Urothelium cell line (cell line): ENCODE data around the gene MUC5AC.
"Not testable (repeated sequence)": the region's sequence is repeated elsewhere in the genome, so short reads cannot be mapped to it uniquely, and the experiment has no call there.

Source experiments
- DNase-seq: peaks from one replicate; pipeline ENCODE4 v3.0.0; 2011; ENCODE audit warnings: low spot score, mixed read lengths
- FAIRE-seq: peaks from 2 replicates; lab custom pipeline; 2011; peaks lifted over from hg19 to GRCh38; lab: Jason Lieb, UNC

The MUC5AC gene

DNA sequence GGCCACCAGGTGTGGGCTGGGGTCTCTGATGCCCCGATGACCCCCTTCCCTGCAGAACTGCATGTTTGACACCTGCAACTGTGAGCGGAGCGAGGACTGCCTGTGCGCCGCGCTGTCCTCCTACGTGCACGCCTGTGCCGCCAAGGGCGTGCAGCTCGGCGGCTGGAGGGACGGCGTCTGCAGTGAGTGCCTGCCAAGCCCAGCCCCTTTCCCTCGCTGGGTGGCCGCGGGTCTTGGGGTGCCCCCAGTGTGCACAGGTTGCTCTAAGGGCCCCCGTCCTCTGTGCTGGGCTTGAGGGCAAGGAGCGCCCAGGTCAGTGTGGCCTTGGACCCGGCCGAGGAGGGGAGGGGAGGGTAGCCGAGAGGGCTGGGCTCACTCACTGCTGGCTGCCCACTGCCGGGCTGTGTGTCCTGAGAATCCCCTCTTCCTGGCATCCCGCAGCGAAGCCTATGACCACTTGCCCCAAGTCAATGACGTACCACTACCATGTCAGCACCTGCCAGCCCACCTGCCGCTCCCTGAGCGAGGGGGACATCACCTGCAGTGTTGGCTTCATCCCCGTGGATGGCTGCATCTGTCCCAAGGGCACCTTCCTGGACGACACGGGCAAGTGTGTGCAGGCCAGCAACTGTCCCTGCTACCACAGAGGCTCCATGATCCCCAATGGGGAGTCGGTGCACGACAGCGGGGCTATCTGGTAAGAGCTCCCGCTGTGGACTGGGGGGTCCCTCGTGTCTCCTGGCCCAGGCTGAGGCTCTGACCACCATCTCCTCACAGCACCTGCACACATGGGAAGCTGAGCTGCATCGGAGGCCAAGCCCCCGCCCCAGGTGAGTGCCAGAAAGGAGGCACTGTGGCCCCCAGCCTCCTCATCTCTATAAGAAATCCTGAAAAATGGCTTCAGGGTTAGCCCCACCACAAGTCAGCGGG lies 17.0 kb downstream of the MUC5AC start:
- DNase-seq (no peak), FAIRE-seq (no peak)

DNA sequence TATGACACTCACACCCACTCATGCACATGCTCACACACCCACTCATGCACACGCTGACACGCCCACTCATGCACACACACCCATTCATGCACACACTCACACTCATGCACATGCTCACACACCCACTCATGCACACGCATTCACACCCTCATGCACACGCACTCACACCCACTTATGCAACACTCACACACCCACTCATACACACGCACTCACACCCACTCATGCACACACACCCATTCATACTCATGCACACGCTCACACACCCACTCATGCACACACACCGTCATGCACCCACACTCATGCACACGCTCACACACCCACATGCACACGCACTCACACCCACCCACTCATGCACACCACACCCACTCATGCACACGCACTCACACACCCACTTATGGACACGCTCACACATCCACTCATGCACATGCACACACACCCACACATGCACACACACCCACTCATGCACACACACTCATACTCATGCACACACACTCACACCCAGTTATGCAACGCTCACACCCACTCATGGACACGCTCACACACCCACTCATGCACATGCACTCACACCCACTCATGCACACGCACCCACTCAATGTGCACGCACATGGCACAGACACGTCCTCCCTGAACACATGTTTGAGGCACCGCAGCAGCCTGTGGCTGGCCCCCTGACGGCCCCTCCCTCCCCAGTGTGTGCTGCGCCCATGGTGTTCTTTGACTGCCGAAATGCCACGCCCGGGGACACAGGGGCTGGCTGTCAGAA lies 17.9 kb downstream of the MUC5AC start:
- DNase-seq (no peak), FAIRE-seq (no peak)

DNA sequence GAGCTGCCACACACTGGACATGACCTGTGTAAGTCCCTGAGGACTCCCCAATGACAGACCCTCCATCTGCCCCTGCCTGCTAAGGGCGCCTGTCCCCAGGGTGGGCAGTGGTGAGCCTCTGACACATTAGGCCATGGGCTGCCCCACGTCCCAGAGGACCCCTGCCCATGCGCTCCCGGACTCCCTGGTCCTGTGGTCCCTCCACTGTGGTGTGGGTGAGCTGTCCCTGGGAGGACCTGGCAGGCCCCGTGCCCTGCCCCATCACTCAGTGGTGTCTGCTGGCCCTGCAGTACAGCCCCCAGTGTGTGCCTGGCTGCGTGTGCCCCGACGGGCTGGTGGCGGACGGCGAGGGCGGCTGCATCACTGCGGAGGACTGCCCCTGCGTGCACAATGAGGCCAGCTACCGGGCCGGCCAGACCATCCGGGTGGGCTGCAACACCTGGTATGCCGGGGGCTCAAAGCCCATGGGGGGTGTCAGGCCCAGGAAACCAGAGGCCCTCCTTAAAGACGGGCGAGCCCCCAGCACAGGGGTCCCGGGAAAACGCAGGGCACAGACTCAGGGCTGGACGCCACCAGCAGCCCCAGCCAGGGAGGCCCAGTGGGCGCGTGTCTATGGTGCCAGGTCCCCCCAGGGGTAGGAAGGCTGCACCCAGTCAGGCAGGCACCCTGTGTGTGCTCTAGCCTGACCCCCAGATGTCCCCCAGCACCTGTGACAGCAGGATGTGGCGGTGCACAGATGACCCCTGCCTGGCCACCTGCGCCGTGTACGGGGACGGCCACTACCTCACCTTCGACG lies 18.7 kb downstream of the MUC5AC start:
- no peak for FAIRE-seq
- no peak for DNase-seq

DNA sequence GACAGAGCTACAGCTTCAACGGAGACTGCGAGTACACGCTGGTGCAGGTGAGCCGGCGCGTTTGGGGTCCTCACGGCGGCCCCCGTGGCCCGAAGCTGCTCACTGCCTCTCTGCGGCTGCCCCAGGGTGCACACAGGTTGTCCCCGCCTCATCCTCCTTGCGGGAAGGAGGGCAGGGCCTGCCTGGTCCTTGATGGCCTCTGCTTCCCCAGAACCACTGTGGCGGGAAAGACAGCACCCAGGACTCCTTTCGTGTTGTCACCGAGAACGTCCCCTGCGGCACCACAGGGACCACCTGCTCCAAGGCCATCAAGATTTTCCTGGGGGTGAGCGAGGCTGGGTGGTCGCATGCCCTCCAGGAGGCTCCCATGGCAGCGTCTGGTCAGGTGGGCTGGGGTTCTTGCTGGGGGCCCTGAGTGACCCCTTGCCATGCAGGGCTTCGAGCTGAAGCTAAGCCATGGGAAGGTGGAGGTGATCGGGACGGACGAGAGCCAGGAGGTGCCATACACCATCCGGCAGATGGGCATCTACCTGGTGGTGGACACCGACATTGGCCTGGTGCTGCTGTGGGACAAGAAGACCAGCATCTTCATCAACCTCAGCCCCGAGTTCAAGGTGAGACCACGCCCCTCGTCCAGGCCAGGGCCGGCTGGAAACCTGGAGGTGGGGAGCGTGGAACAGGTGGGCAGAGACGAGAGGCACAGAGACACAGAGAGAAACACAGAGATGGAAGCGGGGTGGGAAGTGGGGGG lies 19.4 kb downstream of the MUC5AC start:
- FAIRE-seq = no peak
- no peak for DNase-seq

DNA sequence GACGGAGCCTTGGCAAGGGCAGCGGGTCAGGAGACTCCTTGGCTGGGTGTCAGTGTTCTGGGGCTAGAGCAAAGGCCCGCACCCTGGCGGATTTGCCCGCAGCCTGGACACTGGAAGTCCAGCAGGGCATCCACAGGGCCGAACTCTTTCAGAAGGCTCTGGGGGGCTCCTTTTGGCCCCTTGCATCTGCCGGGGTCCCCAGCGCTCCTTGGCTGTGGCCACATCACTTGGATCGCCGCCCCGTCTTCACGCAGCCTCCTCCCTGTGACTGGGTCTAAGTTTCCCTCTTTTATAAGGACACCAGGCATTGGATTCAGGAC lies 20.0 kb downstream of the MUC5AC start:
- DNase-seq (no peak), FAIRE-seq (no peak)

DNA sequence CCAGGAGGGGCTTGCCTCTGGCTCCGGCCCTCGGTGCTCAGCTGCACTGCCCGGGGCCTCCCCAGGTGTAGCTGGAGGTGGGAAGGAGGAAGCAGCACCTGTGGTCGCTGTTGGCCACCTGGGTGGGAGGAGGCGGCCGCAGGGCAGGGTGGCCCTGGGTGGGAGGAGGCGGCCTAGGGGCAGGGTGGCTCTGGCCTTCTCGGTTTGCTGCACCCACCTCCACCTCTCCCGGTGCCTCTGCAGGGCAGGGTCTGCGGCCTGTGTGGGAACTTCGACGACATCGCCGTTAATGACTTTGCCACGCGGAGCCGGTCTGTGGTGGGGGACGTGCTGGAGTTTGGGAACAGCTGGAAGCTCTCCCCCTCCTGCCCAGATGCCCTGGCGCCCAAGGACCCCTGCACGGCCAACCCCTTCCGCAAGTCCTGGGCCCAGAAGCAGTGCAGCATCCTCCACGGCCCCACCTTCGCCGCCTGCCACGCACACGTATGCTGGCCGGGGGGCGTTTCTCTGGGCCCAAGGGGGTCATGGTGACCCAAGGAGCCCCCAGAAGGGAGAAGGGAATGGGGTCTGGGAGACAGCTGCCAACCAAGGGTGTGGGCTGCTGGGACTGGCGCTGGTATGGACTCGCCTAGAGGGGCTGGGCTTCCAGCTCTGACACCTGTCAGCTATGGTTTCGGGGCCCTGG lies 20.6 kb downstream of the MUC5AC start:
- no peak for FAIRE-seq
- DNase-seq = no peak

DNA sequence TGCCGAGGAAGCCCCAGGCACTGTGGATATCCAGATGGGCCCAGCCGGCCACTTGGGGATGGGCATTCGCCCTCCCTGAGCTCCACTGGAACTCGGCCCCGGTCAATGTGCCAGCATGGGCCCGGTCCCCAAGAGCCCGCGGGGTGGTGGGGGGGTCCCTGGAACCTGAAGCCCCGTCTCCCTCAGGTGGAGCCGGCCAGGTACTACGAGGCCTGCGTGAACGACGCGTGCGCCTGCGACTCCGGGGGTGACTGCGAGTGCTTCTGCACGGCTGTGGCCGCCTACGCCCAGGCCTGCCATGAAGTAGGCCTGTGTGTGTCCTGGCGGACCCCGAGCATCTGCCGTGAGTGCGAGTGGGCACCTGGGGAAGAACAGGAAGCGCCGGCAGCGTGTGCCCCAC lies 21.2 kb downstream of the MUC5AC start:
- FAIRE-seq = no peak
- no peak for DNase-seq

DNA sequence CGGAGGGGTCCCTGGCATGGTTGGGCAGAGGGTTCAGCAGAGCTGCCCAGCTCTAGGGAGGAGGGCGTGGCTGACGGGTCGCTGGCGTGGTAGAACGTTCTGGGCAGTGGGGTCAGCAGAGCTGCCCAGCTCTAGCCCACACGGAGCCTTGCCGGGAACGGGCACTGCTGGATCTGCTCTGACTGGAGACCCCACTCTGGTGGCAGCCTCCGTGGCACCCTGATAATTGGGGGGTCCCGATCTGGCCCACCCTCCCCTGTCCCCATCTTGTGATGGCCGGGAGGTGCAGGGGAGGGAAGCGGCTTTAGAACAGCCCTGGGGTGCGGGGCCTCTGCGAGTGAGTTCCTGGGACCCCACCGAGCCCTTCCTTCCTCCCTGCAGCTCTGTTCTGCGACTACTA lies 21.9 kb downstream of the MUC5AC start:
- FAIRE-seq (no peak), DNase-seq (no peak)

DNA sequence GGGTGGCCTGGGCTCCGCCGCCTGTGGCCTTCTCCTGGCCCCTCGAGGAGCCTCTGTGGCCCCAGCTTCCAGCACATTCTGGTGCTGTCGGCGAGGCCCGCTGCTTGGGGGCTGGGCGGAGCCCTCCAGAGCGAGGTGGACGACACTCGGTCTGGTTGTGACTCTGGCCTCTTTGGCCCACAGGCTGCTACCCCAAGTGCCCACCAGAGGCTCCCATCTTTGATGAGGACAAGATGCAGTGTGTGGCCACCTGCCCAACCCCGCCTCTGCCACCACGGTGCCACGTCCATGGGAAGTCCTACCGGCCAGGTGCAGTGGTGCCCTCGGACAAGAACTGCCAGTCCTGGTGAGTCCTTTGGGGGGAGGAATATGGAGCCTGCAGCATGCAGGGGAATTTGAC lies 22.4 kb downstream of the MUC5AC start:
- DNase-seq (no peak), FAIRE-seq (no peak)

DNA sequence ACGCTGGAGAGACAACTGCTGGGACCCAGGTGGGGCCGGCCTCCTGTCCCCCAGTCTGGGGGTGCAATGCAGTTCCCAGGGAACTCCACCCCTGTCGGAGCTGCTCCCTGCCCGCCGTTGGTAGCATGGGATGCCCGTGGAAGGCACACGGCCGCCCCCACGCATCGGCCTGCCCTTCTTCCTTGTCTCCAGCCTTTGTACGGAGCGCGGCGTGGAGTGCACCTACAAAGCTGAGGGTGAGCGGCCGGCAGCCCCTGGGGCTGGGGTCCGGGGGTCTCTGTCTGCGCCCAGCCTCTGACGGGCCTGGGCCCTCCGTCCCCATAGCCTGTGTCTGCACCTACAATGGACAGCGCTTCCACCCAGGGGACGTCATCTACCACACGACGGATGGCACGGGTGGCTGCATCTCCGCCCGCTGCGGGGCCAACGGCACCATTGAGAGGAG lies 23.2 kb downstream of the MUC5AC start:
- DNase-seq = no peak
- no peak for FAIRE-seq

DNA sequence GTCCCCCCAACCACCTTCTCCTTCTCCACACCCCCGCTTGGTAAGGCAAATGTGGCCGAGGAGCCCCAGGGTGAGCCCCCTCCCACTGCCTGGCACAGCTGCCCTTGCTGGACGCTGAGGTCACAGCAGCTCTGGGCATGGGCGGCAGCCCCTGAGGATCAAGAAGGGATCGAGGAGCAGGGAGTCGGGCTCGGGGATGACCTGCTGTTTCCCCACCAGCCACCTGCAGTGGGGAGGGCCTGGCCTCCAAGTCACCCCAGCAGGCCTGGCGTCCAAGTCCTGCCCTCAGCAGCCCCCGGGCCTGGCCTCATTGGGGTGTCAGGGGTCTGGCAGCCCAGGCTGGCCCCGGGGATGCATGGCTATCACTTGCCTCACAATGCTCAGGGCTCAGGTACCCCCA lies 23.7 kb downstream of the MUC5AC start:
- no peak for FAIRE-seq
- DNase-seq = no peak

DNA sequence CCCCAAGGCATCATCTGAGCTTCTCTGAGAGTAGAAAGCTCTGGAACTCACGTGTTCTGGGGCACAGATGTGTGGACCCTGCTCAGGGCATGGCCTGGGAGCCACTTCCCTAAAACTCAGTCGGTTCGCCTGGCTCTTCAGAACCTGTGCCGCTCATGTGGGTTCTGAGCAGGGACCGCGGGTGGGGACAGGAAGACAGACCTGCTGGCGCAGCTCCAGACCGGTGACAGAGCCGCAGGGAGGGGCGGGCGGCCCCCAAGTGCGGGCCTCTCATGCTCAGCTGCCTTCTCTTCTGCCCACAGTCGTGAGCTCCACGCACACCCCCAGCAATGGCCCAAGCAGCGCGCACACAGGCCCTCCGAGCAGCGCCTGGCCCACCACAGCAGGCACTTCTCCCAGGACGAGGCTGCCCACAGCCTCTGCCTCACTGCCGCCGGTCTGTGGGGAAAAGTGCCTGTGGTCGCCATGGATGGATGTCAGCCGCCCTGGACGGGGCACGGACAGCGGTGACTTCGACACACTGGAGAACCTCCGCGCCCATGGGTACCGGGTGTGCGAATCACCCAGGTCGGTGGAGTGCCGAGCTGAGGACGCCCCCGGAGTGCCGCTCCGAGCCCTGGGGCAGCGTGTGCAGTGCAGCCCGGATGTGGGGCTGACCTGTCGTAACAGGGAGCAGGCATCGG lies 24.2 kb downstream of the MUC5AC start:
- DNase-seq (no peak), FAIRE-seq (no peak)

DNA sequence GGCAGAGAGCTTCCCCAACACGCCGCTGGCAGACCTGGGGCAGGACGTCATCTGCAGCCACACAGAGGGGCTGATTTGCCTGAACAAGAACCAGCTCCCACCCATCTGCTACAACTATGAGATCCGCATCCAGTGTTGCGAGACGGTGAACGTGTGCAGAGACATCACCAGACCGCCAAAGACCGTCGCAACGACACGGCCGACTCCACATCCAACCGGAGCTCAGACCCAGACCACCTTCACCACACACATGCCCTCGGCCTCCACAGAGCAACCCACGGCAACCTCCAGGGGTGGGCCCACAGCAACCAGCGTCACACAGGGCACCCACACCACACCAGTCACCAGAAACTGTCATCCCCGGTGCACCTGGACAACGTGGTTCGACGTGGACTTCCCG lies 26.4 kb downstream of the MUC5AC start:
- not testable (repeated sequence) for FAIRE-seq

DNA sequence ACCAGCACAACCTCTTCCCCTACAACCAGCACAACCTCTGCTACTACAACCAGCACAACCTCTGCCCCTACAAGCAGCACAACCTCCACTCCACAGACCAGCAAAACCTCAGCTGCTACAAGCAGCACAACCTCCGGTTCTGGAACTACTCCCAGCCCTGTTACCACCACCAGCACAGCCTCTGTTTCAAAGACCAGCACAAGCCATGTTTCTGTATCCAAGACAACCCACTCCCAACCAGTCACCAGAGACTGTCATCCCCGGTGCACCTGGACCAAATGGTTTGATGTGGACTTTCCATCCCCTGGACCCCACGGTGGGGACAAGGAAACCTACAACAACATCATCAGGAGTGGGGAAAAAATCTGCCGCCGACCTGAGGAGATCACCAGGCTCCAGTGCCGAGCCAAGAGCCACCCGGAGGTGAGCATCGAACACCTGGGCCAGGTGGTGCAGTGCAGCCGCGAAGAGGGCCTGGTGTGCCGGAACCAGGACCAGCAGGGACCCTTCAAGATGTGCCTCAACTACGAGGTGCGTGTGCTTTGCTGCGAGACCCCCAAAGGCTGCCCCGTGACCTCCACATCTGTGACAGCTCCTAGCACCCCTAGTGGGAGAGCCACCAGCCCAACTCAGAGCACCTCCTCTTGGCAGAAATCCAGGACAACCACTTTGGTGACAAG lies 30.8 kb downstream of the MUC5AC start:
- FAIRE-seq, DNase-seq: not testable (repeated sequence)

More for the DNA sequence above, 26.4 kb downstream of the MUC5AC start:
- not testable (repeated sequence) for DNase-seq

DNA sequence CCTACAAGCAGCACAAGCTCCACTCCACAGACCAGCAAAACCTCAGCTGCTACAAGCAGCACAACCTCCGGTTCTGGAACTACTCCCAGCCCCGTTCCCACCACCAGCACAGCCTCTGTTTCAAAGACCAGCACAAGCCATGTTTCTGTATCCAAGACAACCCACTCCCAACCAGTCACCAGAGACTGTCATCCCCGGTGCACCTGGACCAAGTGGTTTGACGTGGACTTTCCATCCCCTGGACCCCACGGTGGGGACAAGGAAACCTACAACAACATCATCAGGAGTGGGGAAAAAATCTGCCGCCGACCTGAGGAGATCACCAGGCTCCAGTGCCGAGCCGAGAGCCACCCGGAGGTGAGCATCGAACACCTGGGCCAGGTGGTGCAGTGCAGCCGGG lies 32.1 kb downstream of the MUC5AC start:
- DNase-seq, FAIRE-seq: not testable (repeated sequence)

DNA sequence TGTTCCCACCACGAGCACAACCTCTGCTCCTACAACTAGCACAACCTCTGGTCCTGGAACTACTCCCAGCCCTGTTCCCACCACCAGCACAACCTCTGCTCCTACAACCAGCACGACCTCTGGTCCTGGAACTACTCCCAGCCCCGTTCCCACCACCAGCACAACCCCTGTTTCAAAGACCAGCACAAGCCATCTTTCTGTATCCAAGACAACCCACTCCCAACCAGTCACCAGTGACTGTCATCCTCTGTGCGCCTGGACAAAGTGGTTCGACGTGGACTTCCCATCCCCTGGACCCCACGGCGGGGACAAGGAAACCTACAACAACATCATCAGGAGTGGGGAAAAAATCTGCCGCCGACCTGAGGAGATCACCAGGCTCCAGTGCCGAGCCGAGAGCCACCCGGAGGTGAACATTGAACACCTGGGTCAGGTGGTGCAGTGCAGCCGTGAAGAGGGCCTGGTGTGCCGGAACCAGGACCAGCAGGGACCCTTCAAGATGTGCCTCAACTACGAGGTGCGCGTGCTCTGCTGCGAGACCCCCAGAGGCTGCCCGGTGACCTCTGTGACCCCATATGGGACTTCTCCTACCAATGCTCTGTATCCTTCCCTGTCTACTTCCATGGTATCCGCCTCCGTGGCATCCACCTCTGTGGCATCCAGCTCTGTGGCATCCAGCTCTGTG lies 34.2 kb downstream of the MUC5AC start:
- not testable (repeated sequence) for FAIRE-seq, DNase-seq

DNA sequence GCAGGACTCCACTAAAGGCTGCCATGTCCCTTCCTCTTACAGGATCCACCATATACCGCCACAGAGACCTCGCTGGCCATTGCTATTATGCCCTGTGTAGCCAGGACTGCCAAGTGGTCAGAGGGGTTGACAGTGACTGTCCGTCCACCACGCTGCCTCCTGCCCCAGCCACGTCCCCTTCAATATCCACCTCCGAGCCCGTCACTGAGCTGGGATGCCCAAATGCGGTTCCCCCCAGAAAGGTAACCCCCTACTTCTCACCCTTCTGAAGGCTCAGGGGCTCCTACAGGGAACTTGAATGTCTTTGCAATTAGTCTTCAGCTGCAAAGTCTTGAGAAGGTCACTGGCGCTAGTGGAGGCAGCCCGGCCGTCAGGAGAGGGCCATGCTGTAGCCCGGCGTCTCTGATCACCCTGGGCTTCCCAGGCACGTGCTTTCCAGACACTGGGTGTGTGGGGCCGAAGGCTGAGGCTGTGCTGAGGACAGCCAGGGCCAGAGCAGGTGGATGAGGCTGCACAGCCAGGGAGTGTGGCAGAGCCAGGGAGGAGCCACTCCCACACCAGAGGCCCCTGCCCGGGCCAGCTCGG lies 35.1 kb downstream of the MUC5AC start:
- no peak for FAIRE-seq

More for the DNA sequence above, 35.1 kb downstream of the MUC5AC start:
- no peak for DNase-seq
